Measurements from ENCODE around the gene COL26A1.
"Not testable (repeated sequence)": the region's sequence is repeated elsewhere in the genome, so short reads cannot be mapped to it uniquely, and the experiment has no call there.

COL26A1 gene

DNA sequence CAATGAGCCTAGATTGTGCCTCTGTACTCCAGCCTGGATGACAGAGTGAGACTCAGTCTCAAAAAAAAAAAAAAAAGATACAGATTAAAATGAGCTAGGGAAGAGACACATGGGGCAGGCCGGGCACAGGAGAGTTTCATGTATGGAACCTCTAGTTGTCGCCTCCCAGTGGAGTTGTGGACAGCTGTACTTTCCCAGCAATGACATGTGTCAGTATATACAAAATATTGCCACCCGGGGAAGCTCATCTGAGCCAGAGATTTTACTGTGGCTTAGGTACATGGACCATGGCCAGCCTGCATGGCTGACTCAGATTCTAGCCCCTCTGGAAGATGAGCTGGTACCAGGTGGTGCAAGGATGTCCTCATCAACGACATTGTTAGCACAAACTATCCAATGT lies 87.4 kb downstream of the COL26A1 start:
- no peak for DNase-seq (ENCODE audit: low spot score)

- no peak for DNase-seq (ENCODE audit: low spot score)
Measured at GRCh38 chr7:101453617-101454016, 90.9 kb downstream of the COL26A1 start.

DNA sequence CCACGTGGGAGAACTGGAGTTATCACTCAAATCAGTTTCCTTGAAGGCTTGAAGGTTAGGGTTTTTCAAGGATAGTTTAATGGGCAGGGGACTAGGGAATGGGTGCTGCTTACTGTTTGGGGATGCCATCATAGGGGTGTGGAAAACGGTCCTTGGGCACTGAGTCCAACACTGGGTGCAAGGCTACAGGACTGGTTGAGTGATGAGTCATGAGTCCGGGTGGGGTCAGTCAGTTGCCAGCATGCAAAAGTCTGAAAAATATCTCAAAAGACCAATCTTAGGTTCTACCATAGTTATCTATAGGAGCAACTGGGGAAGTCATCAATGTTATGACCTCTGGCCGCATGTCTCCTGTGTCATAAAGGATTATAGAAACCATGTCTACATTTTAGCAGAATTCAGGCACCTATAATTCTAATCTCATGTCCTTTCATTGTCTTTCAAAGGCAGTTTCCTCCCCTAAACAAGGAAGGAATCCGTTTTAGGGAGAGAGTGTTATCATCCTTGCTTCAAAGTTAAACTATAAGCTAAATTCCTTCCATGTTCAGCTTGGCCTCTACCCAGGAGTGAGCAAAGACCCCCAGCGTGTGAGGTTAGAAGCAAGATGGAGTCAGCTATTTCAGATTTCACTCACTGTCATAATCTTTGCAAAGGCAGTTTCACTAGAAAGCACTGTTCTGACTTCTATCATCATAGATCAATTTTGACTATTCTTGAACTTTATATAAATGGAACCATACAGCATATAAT lies 94.5 kb downstream of the COL26A1 start:
- DNase-seq (ENCODE audit: low spot score): no peak

- no peak for DNase-seq (ENCODE audit: low spot score)
Measured at GRCh38 chr7:101465131-101465530, 102.5 kb downstream of the COL26A1 start.

DNA sequence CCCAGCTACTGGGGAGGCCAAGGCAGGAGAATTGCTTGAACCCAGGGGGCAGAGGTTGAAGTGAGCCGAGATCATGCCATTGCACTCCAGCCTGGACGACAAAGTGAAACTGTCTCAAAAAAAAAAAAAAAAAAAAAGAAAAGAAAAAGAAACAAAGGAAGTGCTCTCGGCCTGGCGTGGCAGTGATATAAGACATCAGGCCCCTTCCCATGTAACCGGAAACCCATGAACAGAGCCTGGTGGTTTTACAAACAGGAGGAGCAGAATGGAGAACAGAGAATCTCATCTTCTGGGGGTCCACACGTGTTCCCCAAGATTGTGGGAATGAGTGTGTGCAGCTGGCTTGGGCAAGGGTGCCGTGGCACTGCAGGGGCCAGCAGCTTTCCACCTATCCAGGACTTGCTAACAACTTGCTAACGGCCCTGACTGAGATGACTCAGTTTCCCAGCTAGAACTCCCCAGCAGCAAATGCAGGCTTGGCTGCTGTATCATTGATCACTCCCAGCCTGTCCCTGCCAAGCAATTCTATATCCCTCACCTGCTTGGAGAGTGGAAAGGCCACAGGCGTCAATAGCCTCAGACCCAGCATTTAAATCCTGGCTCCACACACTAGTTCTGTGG lies 103.0 kb downstream of the COL26A1 start:
- DNase-seq (ENCODE audit: low spot score): no peak

DNA sequence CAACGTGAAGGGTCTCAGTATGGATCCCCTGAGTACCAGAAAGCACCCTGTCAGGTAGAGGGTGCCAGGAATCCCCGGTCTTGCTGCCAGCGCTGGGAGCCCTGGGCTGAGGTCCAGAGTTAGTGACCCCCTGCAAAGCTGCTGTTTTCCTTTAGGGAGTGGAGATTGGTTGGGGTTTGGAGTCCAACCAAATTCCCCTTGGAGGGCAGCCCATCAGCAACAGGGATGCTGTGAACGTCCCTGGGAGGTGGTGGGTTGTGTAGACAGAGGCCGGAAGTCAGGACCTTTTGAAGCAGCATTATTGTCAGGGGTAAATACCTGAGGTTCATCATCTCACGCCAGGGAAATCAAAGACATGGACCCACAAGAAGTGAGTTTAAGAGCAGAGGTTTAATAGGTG lies 104.2 kb downstream of the COL26A1 start:
- DNase-seq (ENCODE audit: low spot score): no peak

DNA sequence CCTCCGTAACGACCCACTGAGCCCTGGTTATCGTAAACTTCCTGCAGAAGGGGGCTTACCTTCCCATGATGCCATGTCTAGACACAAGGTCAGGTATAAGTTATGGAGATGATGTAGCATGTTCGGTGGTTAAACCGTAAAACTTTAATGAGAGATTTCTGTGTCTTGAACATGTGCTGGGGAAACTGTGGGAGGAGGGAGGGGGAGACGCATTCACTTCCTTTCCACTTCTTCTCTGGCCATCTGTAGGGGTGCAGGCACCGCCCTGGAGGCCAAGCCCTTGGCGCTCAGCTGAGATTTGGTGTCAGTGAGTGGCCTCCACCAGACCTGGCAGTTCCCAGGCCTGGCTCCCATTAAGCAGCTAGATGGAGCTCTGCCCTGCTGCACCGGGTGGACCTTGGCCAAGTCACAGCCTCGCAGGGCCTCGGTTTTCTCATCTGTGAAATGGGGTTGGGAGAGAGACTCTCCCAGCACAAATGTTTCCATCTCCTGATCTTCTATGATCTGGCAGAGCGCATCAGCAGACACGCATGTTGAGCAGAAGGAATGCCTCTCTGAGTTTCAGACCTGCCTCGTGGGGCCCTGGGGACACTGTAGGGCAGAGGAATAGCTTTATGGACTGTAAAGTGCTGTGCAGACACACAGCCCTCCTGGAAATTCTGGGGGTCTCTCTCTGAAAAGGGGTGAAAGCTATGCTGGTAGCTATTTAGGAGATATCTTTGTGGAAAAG lies 106.0 kb downstream of the COL26A1 start:
- DNase-seq (ENCODE audit: low spot score): no peak

GRCh38 chr7:101470668-101471487 lies 108.2 kb downstream of the COL26A1 start:
- DNase-seq (ENCODE audit: low spot score): no peak

- DNase-seq (ENCODE audit: low spot score): no peak
Measured at GRCh38 chr7:101474178-101474577, 111.5 kb downstream of the COL26A1 start.

DNA sequence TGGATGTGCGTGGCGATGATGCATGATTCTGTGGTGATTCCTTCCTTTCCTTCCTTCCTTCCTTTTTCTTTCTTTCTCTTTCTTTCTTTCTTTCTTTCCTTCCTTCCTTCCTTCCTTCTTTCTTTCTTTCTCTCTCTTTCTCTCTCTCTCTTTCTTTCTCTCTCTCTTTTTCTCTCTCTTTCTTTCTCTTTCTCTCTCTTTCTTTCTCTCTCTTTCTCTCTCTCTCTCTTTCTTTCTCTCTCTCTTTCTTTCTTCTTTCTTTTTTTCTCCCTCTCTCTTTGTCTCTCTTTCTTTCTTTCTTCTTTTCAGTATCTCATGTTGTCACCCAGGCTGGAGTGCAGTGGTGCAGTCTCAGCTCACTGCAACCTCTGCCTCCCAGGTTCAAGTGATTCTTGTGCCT lies 113.0 kb downstream of the COL26A1 start:
- not testable (repeated sequence) for DNase-seq (ENCODE audit: low spot score)

- DNase-seq (ENCODE audit: low spot score): no peak
Measured at GRCh38 chr7:101479217-101479616, 116.5 kb downstream of the COL26A1 start.

GRCh38 chr7:101486056-101486432 lies 123.4 kb downstream of the COL26A1 start:
- DNase-seq (ENCODE audit: low spot score): not testable (repeated sequence)

GRCh38 chr7:101486433-101487104 lies 123.9 kb downstream of the COL26A1 start:
- no peak for DNase-seq (ENCODE audit: low spot score)

GRCh38 chr7:101487105-101487458 lies 124.4 kb downstream of the COL26A1 start:
- DNase-seq (ENCODE audit: low spot score): no peak

DNA sequence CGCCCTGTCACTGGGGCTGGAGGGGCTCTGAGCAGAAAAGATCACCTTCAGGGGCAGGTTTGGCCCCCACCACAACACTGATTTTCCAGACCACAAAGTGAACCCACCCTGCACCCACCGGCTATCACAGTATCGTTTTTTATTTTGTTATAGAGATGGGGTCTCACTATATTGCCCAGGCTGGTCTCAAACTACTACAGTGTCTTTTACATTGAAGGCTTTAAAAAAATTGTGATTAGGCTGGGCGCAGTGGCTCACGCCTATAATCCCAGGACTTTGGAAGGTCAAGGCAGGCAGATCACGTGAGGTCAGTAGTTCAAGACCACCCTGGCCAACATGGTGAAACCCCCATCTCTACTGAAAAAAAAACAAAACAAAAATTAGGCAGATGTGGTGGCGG lies 125.1 kb downstream of the COL26A1 start:
- DNase-seq (ENCODE audit: low spot score): no peak

DNA sequence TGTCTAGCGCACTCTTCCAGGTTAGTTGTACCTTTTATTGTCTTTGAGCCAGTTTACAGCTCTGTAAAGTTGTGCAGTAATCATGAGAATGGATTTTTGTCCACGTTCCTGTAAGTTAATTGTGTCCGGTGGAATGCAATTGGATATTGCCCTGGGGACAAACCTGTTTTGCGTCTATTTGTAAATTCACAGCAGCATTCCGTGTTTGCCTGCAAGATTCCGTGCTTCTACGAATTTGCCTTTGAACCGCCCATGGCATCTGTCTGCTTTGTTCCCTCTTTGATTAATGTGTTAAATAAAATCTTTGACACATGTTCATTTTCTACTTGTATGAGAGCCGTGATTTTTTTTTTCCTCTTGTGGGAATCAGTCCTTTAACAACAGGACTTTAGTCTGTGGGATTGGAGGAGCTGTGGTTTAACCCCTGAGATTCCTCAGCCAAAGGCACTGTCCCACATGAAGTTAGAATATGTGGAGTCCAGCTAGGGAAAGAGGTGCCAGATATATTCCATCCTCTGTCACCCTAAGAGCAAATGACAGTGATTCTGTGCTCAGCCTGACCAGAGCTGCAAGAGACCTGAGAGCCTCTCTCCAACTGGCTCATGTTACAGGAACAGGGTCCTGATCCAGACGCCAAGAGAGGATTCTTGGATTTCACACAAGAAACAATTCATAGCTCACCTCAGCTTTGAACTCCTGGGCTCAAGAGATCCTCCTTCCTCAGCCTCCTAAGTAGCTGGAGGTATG lies 126.3 kb downstream of the COL26A1 start:
- peak; percentile 29 for DNase-seq (ENCODE audit: low spot score)

GRCh38 chr7:101490439-101490838 lies 127.8 kb downstream of the COL26A1 start:
- DNase-seq (ENCODE audit: low spot score): not testable (repeated sequence)

- not testable (repeated sequence) for DNase-seq (ENCODE audit: low spot score)
Measured at GRCh38 chr7:101491442-101491841, 128.8 kb downstream of the COL26A1 start.

- DNase-seq (ENCODE audit: low spot score): no peak
Measured at GRCh38 chr7:101494602-101495329, 132.1 kb downstream of the COL26A1 start.

GRCh38 chr7:101496017-101496416 lies 133.3 kb downstream of the COL26A1 start:
- no peak for DNase-seq (ENCODE audit: low spot score)

All from cerebellar cortex (tissue), 1 donor.